ENCODE results near the gene ZNF536.

ZNF536 gene

DNA sequence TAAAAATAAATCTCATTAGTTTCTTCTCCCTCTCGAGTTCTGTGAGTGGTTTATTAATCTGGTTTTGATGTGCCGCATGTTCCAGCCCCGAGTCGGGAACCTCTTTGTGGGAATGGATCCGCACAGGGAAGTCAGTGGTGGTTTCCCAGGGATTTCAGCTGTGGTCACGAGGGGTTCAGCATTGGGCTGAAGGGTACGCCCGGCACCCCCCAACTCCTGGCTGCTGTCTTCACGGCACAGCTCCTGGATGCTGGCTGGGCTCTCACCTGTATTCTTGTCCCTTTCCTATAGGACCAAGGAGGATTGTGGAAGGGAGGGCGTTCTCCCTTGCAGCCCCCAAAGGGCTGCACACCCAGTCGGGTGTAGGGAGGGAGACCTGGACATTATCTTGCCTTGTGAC lies 167.8 kb downstream of the ZNF536 start:
- no peak for DNase-seq

DNA sequence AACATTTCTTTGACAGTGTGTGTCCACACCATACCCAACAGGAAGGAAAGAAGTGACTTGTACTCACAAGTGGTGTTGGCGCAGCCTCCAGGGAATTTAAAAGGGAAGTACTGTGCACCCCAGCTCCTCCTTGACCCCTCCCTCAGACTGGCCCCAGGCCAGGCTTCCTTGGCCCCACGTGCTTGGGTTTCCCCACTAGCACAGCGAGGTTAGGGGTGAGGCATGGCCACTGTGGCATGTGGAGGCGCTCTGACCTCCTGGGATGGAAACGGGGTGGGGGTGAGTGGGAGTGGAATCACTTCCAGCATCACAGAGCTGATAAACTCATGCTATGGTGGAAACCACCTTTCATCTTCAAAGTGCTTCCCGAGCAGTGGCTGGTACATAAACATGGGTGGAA lies 168.6 kb downstream of the ZNF536 start:
- DNase-seq = no peak

DNA sequence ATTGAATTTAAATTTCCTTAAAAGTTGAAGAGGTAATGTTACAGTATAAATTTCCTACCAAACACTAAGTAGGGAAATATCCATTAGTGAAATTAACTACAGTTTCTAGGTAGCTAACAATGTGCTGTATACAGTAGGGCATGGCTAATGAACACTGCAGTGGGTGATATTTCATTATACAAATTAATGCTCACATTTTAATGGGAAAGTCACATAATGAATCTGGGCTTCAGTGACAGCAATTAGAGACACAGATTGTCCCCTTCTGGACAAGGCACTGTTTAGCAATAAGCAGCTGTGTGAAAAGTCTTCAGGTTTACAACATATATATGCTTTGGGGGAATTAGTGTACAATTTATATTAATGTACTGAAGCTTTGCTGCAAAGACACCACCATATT lies 169.4 kb downstream of the ZNF536 start:
- no peak for DNase-seq

DNA sequence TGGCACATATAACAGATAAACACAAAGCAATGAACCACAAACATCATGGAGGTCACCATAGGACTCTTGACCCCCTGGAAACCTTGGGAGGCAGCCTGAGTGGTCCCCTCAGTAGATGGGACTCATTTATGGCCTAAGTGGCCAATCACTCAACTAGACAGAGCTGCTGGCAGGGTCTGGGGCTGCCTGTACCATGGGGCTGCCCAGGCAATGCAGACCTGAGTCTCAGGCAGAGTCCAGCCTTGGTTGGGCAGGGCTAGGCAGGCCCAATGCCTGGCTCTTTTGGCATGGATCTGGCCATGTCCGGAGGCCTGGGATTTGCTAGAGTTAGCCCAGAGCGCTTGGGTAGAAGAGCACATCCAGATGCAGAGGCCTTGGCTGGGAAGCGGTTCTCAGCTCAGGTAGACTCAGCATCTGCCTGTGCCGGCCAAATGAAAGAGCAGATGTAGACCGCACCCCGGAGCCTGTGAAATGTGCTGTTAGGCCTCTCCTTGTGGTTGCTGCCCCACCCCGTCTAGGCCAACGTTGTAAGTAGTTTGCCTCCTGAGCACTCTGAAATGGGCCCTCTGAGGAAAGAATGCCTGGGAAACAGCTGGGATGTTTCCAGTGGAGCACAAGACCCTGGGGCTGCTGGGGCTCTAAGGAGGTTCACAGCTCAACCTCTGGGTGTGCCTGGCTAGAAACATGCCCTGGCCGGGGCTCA lies 171.2 kb downstream of the ZNF536 start:
- DNase-seq = no peak

DNA sequence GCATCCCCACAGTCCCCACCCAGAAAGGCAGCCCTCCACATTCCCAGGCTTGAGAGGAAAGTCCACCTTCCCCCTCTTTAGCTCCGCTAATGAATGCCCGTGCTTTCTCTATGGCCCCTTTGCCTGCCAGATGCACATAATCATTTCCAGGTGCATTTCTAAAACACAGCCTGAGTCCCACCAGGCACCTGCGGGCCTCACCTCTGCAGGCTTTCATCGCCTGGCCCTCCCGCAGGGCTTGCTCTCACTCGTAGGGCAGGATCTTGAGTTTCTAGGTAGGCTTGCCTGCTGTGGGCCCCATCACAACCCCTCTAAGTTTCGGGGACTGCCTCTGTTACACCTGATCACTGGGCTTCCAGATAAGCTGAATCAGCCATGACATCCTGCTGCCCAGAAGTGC lies 173.6 kb downstream of the ZNF536 start:
- no peak for DNase-seq

DNA sequence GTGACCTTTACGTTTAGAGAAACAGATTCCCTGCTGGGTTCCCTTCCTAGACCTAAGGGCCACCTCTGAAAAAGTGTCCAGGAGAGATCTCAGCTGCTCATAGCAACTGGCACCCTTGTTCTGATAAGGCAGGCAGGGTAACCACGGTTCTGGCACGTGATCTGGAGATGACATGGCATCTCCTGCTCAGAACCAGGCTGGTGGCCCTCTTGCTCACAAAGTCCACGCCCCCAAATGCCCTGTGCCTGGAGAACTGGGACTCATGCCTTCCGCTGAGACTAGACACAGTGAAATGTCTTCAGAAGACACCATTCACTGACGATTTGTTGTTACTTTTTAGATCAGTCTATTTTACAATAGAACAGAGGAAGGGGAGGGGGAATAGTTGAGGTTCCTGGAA lies 174.1 kb downstream of the ZNF536 start:
- no peak for DNase-seq

DNA sequence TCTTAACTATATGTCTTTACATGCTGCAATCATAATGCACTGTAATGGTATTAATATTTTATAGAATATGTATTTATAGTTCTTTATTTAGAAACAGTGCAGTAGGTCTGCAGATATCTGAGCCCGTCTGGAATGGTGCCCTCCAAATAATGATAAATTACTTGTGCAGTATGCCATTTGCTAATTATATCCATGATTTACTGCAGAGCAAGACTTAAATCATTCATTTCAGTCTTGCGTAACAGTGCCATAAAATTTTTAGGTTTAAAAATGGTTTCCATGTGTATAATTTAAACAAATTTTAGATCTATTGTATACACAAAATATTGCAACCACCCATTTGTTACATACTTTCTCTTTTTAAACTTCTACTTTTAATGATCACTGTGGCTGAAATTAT lies 175.1 kb downstream of the ZNF536 start:
- no peak for DNase-seq

DNA sequence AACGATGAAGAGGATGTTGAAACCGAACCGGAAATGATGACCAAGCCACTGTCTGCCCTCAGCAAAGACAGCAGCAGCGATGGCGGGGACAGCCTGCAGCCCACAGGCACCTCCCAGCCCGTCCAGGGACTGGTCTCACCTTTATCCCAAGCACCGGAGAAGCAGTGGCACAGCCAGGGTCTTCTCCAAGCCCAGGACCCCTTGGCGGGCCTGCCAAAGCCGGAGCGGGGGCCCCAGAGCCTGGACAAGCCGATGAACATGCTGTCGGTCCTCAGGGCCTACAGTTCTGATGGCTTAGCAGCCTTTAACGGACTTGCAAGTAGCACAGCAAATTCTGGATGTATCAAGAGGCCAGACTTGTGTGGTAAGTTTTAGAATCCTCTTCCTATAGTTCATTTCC lies 177.0 kb downstream of the ZNF536 start:
- no peak for DNase-seq

DNA sequence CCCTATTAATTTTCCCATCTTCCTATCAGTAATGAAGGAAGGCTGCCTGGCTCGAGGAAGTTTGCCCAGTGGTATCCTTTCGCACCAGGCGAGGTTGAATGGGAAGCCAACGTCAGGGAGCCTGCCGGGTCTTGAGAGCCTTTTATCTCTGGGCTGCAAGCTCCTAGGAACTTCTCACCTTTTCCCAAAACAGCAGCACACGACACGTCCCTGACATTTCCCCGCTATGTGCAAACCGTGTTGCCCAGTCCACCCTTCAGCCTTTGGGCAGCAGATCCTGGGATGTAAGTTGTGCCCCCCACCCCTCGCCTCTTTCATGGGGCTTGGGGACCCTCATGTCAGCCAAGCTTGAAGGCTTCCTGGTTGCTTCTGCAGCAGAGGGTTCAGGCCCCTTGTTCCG lies 179.1 kb downstream of the ZNF536 start:
- no peak for DNase-seq

DNA sequence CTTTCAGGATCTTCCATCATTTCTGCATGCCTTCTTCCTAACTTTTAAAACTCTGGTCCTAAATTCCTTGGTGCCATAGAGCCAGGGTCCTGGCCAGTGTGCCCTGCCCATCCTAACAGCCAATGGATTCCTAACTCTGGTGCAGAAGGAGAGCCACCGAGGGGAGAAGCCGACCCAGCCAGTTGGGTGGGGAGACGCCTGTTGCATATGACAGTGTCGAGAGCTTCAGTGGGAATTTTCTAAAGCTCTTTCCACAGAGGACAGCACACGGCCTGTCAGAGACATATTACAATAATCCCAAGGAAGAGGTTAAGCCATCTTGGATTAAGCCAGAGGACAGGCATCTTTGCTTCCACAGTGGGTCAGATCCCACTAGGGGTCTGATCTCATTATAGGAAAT lies 180.4 kb downstream of the ZNF536 start:
- no peak for DNase-seq

DNA sequence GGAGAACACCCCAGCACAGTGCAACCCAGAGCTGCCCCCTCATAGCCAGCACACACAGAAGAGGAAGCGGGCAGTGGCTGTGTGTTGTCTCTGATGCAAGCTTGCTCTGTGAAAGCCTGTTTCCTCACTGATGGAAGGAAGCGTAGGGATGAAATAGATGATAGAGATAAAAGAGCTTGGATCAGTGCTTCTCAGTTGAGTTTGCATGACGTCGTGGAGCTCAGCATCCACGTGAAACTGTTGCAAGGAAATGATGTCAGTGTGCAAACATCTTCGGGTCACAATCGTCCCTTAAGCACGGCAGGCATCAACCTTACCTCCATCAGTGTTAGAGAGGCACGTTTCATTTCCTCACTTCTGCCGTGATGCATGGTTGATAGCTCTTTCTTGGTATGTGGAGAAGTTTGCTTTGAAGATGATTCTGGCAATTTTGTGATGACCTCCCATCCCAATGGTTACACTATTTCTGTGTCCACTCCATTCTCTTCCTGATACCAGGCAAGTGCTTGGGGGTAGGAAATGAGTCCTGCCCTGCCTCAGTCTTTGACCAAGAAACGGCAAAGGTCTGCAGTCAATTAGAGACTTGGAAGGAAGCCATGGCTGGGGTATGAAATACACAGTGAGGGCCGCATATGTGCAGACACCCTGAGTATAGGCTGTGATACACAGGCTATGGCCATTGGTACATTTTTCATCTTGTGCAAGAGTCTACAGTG lies 183.0 kb downstream of the ZNF536 start:
- DNase-seq = no peak

DNA sequence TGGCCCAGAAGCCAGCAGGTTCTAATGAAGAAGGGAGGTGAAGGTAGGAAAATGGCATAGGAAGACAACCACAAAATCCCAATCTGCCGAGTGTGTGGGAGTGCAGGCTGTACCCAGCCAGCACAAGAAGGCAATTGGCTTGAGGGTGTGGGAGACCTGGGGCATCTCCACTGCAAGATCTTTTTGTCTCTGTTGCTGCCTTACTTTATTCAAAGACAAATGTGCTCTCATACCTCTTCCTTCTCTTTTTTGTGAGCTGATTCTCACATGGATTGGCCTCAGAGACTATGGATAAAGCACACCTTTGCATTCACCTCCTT lies 183.6 kb downstream of the ZNF536 start:
- no peak for DNase-seq

DNA sequence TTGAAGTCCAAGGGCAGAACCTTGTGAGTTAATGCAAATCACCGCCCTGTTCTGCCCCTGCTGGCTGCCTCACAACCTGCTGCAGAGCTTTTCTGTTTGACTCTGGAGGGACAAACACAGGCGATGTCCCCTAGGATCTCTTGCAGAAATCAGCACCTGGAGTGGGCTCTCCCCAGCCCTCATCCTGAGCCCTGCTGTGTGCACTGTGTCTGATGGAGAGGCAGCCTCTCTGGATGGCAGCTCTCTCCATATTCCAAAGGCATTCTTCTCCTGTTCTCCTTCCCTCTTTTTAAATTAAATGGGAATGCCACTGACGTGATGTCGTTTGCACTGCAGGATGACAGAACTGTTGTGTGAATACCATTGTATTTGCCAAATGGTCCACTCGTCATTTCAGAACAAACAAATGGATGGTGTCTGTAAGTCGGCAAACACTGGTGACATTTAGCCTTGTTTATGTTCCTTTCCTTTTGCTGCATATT lies 184.1 kb downstream of the ZNF536 start:
- peak; percentile 42 to 71 for DNase-seq

DNA sequence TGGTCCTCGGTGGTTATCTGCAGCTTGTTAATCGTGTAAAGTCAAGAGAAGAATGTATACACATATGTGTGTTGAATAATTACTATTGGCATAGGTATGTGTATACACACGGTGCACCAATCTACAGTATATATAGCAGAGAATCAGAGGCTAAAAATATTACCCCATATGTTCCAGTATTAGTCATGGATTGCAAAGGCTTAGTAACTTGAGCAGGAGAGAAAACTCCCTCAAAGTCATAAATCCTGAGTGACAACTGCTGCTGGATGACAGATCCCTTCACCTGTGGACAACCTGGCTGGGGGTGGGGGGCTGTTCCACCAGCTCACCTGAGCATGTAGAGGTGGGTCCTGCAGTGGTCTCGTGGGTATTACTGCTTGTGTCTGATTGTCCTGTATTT lies 185.0 kb downstream of the ZNF536 start:
- no peak for DNase-seq

DNA sequence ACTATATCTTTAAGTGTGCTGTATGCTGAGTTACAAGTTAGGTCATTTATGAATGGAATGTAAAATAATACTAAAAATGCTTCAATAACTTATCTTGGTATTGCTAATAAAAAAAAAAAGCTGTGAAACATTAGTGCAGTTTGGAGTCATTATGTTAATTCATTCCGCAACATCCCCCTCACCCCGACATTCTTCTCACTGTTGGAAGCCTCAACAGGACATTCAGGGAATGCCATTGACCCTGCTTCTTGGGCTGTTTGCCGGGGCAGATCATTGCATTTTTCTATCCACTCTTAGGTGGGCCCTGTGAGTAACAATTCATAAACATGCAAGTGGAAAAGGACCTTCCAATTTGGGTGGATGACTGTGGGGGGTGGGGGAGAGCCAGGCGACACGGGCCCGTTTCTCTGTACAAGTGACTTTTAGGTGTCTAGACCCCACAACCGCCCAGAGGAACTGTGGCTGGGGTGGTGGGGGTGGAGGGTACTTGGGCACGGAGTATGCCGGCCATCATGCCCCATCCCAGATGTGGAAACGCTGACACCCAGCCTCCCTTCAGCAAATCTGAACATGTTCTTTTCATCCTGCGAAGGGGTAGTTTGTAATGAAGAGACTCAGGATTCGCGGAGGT lies 185.9 kb downstream of the ZNF536 start:
- DNase-seq = no peak

DNA sequence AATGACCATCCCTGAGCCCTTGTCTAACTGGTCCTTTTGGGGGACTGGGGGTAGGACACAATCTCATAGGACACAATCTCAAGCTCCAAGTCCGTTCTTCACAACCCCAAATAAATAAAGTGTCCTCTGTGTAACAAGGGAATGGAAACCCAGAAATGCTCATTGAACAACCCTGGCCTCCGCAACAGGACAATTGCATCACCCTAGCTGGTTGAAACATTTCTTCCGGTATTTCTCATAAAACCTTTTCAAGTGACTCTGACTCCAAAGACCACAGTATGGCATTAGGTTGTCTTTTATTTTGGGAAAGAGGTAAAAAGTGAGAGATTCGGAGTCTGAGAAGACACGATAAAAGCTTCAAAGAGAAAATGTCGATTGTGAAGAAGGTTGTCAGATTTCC lies 186.6 kb downstream of the ZNF536 start:
- no peak for DNase-seq

DNA sequence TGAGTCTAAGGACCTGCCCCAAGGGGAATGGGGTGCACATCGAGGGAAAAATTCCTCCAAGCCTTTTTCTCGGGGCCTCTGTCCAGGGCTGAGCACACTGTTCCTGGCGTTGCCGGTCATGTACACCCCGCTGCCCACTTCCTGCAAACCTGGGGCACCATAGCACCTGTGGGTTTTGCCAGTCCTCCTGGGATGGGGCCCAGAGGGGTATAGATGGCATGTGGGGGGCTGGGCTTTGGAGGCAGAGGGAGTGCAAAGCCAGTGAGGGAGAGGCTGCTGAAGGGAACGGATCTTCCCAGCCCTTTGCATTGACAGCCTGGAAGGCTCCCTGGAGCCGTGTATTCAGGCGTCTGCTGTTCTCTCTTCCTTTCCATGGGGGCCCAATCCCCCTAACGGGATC lies 187.3 kb downstream of the ZNF536 start:
- DNase-seq = no peak

DNA sequence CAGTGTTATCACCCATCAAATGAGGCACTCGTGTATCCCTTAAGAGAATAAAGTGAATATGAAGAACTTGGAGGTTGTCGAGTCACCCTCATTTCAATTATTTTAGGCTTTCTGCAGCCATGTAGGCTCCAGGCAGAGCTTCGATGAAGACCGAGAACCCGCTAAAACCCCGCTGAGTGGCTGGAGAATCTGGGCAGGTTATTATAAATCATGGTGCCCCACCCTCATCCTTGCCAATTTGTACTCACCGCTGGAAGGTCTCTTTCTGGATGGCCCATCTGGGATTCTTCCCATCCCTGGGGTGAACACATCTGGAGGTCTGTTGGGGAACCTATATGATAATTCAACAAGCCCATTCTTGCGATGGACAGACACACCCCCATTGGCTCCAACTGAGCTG lies 190.8 kb downstream of the ZNF536 start:
- DNase-seq = no peak

DNA sequence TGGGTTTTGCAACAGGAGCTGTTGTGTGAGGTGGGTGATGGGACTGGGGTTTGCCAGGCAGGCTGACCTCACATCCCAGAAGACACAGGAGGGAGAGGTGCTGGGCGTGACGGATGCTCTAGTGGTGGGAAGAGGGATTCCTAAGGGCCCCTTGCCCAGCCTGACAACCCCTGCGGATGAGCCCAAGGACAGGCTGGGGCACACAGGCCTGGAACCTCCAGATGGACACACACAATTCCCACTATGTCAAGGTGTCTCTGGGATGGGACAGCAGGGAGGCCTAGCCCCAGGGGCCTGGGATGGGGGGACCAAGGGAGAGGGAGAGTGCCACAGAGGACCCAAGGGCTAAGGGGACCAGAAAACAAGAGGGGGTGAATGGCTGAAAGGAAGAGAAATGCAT lies 191.5 kb downstream of the ZNF536 start:
- DNase-seq = no peak

DNA sequence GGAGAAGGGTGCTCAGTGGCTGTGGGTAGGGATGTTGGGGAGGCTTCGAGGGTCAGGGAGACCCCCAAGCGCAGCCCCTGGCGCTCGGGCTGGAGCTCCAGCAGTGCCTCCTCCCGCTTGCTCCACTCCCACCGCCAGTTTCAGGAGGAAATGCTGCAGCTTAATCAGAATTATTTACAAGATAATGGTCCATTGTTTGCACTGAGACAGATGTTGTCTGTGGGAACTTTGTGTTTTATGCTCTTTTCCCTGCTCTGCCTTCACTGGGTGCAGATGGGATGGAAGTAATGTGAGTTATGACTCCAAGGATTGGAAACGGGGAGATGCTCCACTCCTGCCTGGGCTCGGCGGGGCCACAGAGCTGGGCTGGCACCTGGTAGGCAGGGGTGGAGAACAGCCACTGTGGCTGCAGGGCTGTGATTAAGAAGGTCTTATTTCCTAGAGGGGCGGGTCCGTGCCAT lies 192.4 kb downstream of the ZNF536 start:
- no peak for DNase-seq

DNA sequence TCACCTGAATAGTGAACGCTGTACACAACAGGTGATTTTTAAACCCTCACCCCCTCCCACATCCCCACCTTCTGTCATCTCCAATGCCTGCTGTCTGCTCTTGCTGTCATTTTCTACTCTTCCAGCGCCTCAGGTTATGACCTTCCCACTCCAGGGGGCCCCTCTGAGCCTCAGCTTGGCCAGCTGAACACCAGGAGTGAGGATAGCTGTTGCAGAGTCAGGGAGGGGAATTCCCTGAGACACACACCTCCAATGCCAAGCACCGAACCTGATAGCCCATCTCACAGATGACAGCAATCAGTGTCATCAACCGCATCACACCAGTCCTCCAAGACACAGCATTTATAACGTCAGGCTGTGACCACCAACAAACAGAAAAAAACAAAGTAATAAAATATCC lies 193.5 kb downstream of the ZNF536 start:
- no peak for DNase-seq

DNA sequence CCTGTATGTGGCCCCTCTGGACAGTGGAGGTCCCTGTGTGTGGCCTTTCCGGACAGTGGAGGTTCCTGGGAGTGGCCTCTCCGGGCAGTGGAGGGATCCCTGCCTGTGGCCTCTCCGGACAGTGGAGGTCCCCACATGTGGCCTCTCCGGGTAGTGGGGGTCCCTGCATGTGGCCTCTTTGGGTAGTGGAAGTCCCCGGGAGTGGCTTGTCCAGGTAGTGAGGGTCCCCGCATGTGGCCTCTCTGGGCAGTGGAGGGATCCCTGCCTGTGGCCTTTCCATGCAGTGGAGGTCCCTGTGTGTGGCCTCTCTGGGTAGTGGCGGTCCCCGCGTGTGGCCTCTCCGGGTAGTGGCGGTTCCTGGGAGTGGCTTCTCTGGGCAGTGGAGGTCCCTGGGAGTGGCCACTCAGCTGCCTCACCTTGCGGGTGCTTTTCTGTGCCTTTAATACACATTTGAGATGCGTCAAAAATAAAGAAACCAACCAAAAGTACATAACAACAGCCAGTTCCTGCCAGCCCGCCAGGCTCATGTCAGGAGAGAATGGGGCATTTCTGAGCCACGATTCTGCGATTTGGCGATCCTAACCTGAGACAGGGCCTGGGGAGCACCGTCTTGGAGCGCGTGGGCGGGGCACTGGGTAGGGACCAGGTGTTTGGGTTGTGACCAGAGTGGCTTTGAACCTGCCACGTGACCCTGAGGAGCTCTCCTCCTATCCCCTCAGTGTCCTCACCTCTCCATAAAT lies 194.7 kb downstream of the ZNF536 start:
- DNase-seq = no peak

DNA sequence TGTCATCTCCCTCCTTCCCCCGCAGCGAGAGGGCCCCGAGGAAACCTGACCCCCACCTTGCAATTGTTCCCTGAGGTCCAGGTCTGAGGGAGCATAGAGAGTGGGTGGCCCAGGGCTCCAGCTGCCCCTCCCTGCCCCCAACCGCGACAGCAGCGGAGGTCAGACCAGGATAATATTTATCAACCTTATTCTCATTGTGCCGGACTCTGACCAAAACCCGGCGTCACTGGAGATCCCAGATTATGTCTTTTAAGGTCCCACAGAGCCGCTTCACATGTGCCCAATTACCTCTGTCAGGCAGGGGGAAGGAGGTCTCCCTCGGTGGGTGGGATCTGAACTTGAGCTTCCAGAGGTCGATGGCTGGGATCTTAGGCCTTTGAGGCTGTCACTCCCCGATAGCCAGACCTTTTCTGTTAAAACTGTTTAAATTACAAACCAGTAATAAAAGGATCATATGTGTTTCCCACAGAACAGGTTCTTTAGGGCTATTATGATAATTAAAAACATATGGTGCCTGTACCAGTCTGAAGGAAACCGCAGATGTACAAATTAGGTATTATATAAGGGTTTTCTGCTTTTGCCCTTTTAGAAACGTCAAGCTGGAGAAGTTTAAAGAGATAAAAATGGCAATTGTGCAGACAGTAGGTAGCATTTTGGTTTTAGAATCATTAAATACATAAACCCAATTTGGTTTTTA lies 195.5 kb downstream of the ZNF536 start:
- no peak for DNase-seq

Measured in SHP77 (cell line).